ENCODE data around the gene GAP43. TPM values are rescaled to one million over a fixed set of nuclear protein-coding genes. Genes with fewer than 3 reads are reported as not detected.

Gene GAP43
- total RNA-seq, 1 donor from 2014 or later = 0.96 TPM

GRCh38 chr3:115758076-115758763 is 134.9 kb downstream of the GAP43 start:
- no peak for DNase-seq (ENCODE audit: low spot score)

- DNase-seq (ENCODE audit: low spot score) = no peak
These were observed 137.4 kb downstream of the GAP43 start for GRCh38 chr3:115760716-115761115.

- DNase-seq (ENCODE audit: low spot score) = no peak
These were observed 138.6 kb downstream of the GAP43 start for GRCh38 chr3:115761927-115762305.

- DNase-seq (ENCODE audit: low spot score) = peak; percentile 81
These were observed 143.5 kb downstream of the GAP43 start for GRCh38 chr3:115766587-115767482.

GRCh38 chr3:115768661-115769060 is 145.4 kb downstream of the GAP43 start:
- DNase-seq (ENCODE audit: low spot score) = peak; percentile 35
